IMR-90 (cell line): Measurements from ENCODE around the gene PFKP. TPM values are rescaled to one million over a fixed set of nuclear protein-coding genes. Genes with fewer than 3 reads are reported as not detected.

Source experiments
- ATAC-seq: fragments of 200-7000 bp; cut with Tn5 transposase; 2 replicates; pipeline ENCODE4 v1.9.1; 2020; ENCODE audit warnings: low read depth, mild to moderate bottlenecking, moderate library complexity
- BruUV-seq: library from RNA; stranded (reverse); fragments of 400-500 nt; replicated peaks from 2 replicates; lab custom pipeline; 2021; lab: Mats Ljungman, UMichigan
- CTCF ChIA-PET: fragments of 300-600 bp; formaldehyde crosslinking; extraction: SDS; loops from one replicate; lab custom pipeline; 2021; ENCODE audit warnings: antibody characterized with exemption; lab: Yijun Ruan, JAX
- POLR2A ChIA-PET: fragments of 300-600 bp; sonication (Branson Sonifier 250); formaldehyde crosslinking; loops from one replicate; lab custom pipeline; 2022; ENCODE audit warnings: antibody characterized with exemption; ENCODE audit not compliant: unreplicated experiment; lab: Charles Lee
- DNase-seq: peaks from one replicate; pipeline ENCODE4 v3.0.0; 2013
- H2AFZ ChIP-seq: replicated peaks from 2 replicates; pipeline ENCODE3; 2013; ENCODE audit warnings: low read length, mild to moderate bottlenecking; ENCODE audit not compliant: poor library complexity
- H2AK5ac ChIP-seq: 2 replicates; pipeline ENCODE4 v1.6.1; 2013; ENCODE audit warnings: low read depth, low read length, inconsistent platforms
- H2AK9ac ChIP-seq: replicated peaks from 2 replicates; pipeline ENCODE3; 2013; ENCODE audit warnings: mild to moderate bottlenecking, low read depth, low read length, moderate library complexity; ENCODE audit not compliant: poor library complexity
- H2BK120ac ChIP-seq: 2 replicates; pipeline ENCODE4 v1.6.1; 2013; ENCODE audit warnings: low read depth, low read length, inconsistent platforms
- H2BK15ac ChIP-seq: 3 replicates; pipeline ENCODE4 v1.6.1; 2013; ENCODE audit warnings: low read depth, low read length, inconsistent platforms
- H2BK20ac ChIP-seq: 2 replicates; pipeline ENCODE4 v1.6.1; 2013; ENCODE audit warnings: low read depth, mild to moderate bottlenecking, inconsistent platforms, low read length, moderate library complexity
- H2BK5ac ChIP-seq: 2 replicates; pipeline ENCODE4 v1.6.1; 2013; ENCODE audit warnings: mild to moderate bottlenecking, low read depth, low read length, inconsistent platforms; ENCODE audit not compliant: poor library complexity, severe bottlenecking
- H3K14ac ChIP-seq: replicated peaks from 2 replicates; pipeline ENCODE4 v1.6.1; 2013; ENCODE audit warnings: low read depth, low read length, inconsistent platforms
- H3K18ac ChIP-seq: 2 replicates; pipeline ENCODE4 v1.6.1; 2013; ENCODE audit warnings: low read depth, low read length, control low read depth
- H3K23ac ChIP-seq: 2 replicates; pipeline ENCODE4 v1.6.1; 2013; ENCODE audit warnings: low read depth, low read length, inconsistent platforms
- H3K27ac ChIP-seq: 2 replicates; pipeline ENCODE4 v1.5.1; 2013; ENCODE audit warnings: mild to moderate bottlenecking, control low read depth, low read length; ENCODE audit not compliant: insufficient read depth
- H3K27me3 ChIP-seq: 2 replicates; pipeline ENCODE4 v1.6.1; 2013; ENCODE audit warnings: low read length; ENCODE audit not compliant: control insufficient read depth, insufficient read depth
- H3K36me3 ChIP-seq: 2 replicates; pipeline ENCODE4 v1.6.1; 2013; ENCODE audit warnings: low read length, mixed read lengths; ENCODE audit not compliant: control insufficient read depth, insufficient read depth
- H3K4ac ChIP-seq: 2 replicates; pipeline ENCODE4 v1.6.1; 2013; ENCODE audit warnings: low read depth, low read length, inconsistent platforms
- H3K4me1 ChIP-seq: 2 replicates; pipeline ENCODE4 v1.6.1; 2013; ENCODE audit warnings: low read length, mixed read lengths; ENCODE audit not compliant: control insufficient read depth, insufficient read depth
- H3K4me2 ChIP-seq: 2 replicates; pipeline ENCODE4 v1.6.1; 2013; ENCODE audit warnings: low read depth, mild to moderate bottlenecking, control low read depth, low read length, moderate library complexity
- H3K4me3 ChIP-seq: 2 replicates; pipeline ENCODE4 v1.5.1; 2013; ENCODE audit warnings: low read depth, mild to moderate bottlenecking, control low read depth, low read length, moderate library complexity; ENCODE audit not compliant: insufficient read depth
- H3K56ac ChIP-seq: 2 replicates; pipeline ENCODE4 v1.6.1; 2013; ENCODE audit warnings: low read length, inconsistent platforms; ENCODE audit not compliant: insufficient read depth; ENCODE audit errors: extremely low read depth
- H3K79me1 ChIP-seq, 2 experiments: 2 replicates each; pipeline ENCODE4 v1.6.1; 2013; ENCODE audit warnings: low read length in 2 of 2, inconsistent platforms in 1 of 2, low read depth in 1 of 2
- H3K9ac ChIP-seq: 2 replicates; pipeline ENCODE4 v1.6.1; 2013; ENCODE audit warnings: low read depth, low read length, control low read depth
- H3K9me1 ChIP-seq: 2 replicates; pipeline ENCODE4 v1.6.1; 2013; ENCODE audit warnings: low read length, inconsistent platforms; ENCODE audit not compliant: insufficient read depth
- H3K9me3 ChIP-seq: 2 replicates; pipeline ENCODE4 v1.6.1; 2013; ENCODE audit warnings: low read length; ENCODE audit not compliant: control insufficient read depth, insufficient read depth
- H4K20me1 ChIP-seq: 2 replicates; pipeline ENCODE4 v1.6.1; 2013; ENCODE audit warnings: low read length, inconsistent platforms; ENCODE audit not compliant: insufficient read depth
- H4K5ac ChIP-seq: 2 replicates; pipeline ENCODE4 v1.6.1; 2013; ENCODE audit warnings: mild to moderate bottlenecking, low read depth, low read length, control low read depth
- H4K8ac ChIP-seq, 2 experiments: 2 replicates each; pipeline ENCODE4 v1.6.1; 2013; ENCODE audit warnings: low read depth in 2 of 2, low read length in 2 of 2, control low read depth in 1 of 2, inconsistent platforms in 1 of 2
- H4K91ac ChIP-seq: 2 replicates; pipeline ENCODE4 v1.6.1; 2013; ENCODE audit warnings: low read depth, low read length, inconsistent platforms; ENCODE audit not compliant: insufficient read depth
- BHLHE40 ChIP-seq: fragments of 150-350 bp; IDR thresholded peaks from 2 replicates; pipeline ENCODE4 v1.6.1; 2016; ENCODE audit warnings: mild to moderate bottlenecking, low read depth, low read length
- CHD1 ChIP-seq: IDR thresholded peaks from 2 replicates; pipeline ENCODE4 v1.6.1; 2012; ENCODE audit warnings: low read depth, low read length, improper control_type of control experiment
- FOS ChIP-seq: fragments of 150-350 bp; IDR thresholded peaks from 2 replicates; pipeline ENCODE4 v1.6.1; 2016; ENCODE audit warnings: low read depth, low read length
- MAFK ChIP-seq: IDR thresholded peaks from 2 replicates; pipeline ENCODE4 v1.6.1; 2012; ENCODE audit warnings: low read depth, low read length, improper control_type of control experiment
- MAZ ChIP-seq: IDR thresholded peaks from 2 replicates; pipeline ENCODE4 v1.6.1; 2012; ENCODE audit warnings: low read depth, mild to moderate bottlenecking, low read length, improper control_type of control experiment, moderate library complexity, borderline replicate concordance
- MXI1 ChIP-seq: IDR thresholded peaks from 2 replicates; pipeline ENCODE4 v1.6.1; 2012; ENCODE audit warnings: low read depth, mild to moderate bottlenecking, low read length, moderate library complexity, borderline replicate concordance
- NFE2L2 ChIP-seq: fragments of 150-350 bp; IDR thresholded peaks from 2 replicates; pipeline ENCODE4 v1.6.1; 2016; ENCODE audit warnings: low read depth, mild to moderate bottlenecking, low read length
- POLR2A ChIP-seq: IDR thresholded peaks from 2 replicates; pipeline ENCODE4 v1.6.1; 2012; ENCODE audit warnings: mild to moderate bottlenecking, low read depth, low read length
- RCOR1 ChIP-seq: IDR thresholded peaks from 2 replicates; pipeline ENCODE4 v1.6.1; 2012; ENCODE audit warnings: mild to moderate bottlenecking, low read length, improper control_type of control experiment; ENCODE audit not compliant: insufficient replicate concordance
- RFX5 ChIP-seq: IDR thresholded peaks from 2 replicates; pipeline ENCODE4 v1.8.0; 2012; ENCODE audit warnings: low read depth, mild to moderate bottlenecking, low read length, moderate library complexity
- WGBS, 2 experiments: methylation state at CpG; one replicate each; pipeline versions ENCODE4 v1.1.5 to v1.1.7; 2013; ENCODE audit warnings: missing lambda C conversion rate in 2 of 2; ENCODE audit not compliant: insufficient read length in 1 of 2; ENCODE audit errors: extremely low coverage in 2 of 2; 5-methylcytosine and 5-hydroxymethylcytosine counted together
- dilution Hi-C: fragments of 300-500 bp; cut with HindIII; formaldehyde crosslinking; loops from one replicate; pipeline ENCODE4 v1.14.3; 2018; ENCODE audit warnings: low sequenced_read_pairs; ENCODE audit not compliant: unreplicated experiment
- in situ Hi-C: fragments of 300-500 bp; cut with MboI; formaldehyde crosslinking; loops from 3 replicates; pipeline ENCODE4 v1.14.3; 2019; ENCODE audit warnings: low sequenced_read_pairs, inconsistent platforms, mixed read lengths
- intact Hi-C: fragments of 100-400 bp; cut with micrococcal nuclease; formaldehyde crosslinking; loops from 2 replicates; pipeline ENCODE4 v1.10.0; 2022
- polyA plus RNA-seq, 3 experiments: library from polyadenylated mRNA; depleted of rRNA; stranded (reverse); fragments of >200 nt; gene quantifications; 2 replicates each; pipeline ENCODE4 v1.2.3, GENCODE V29; 2012; ENCODE audit warnings: low replicate concordance in 1 of 3
- total RNA-seq: library from RNA; depleted of rRNA; stranded (reverse); fragments of >200 nt; gene quantifications from 2 replicates; pipeline ENCODE4 v1.2.3, GENCODE V29; 2012
- TF ChIP-seq, protein P1 (sequence below): conservative IDR thresholded peaks from 2 replicates; pipeline ENCODE4 v1.5.1; 2012; ENCODE audit warnings: mild to moderate bottlenecking, low read depth, low read length, improper control_type of control experiment
- TF ChIP-seq, protein P2 (sequence below): fragments of 150-350 bp; IDR thresholded peaks from 2 replicates; pipeline ENCODE4 v1.6.1; 2016; ENCODE audit warnings: low read depth, mild to moderate bottlenecking, low read length, moderate library complexity, borderline replicate concordance
- TF ChIP-seq, protein P3 (sequence below): fragments of 150-350 bp; IDR thresholded peaks from 2 replicates; pipeline ENCODE4 v1.6.1; 2017; ENCODE audit warnings: mild to moderate bottlenecking, antibody characterized with exemption, low read length, low read depth

Gene PFKP
- total and polyA plus RNA-seq, 2 of the 4 experiments (the other 2 are of a cell fraction): 223 to 294 TPM

DNA sequence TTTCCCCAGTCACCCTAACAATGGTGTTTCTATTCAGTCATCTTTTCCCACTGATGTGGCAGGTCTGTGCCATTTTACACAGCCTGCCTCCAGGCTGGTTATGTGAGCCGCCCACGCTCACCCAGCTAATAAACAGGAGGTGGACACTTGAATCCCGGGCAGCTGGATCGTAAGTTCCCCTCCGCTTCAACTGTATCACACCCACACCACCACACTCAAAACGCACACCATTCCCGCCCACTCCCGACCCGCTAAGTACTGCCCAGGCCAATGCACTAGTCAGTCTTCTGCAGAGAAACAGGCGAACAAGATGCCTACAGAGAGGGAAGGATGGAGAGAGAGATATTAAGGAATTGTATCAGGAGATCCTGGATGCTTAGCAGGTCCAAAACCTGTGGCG, 38.9 kb upstream of the PFKP start:
- H3K9me3 ChIP-seq: 0 out of 2 replicates have a peak, but pooled peaks cover 3% of the 10 kb centered on the region
- no TSS peak for BruUV-seq
- no peak overlapping the region for H3K56ac ChIP-seq
- in situ Hi-C loops (no loop called here), dilution Hi-C loops (loop anchor here (25.0 kb wide), 1 partner anchor 91 kb away; no protein-coding TSS in a partner anchor), intact Hi-C loops (no loop called here)
- no peak overlapping the region for H3K23ac ChIP-seq
- no peaks in the 10 kb centered on the region for H4K20me1 ChIP-seq
- peak overlapping the region; percentile 30; the same call in 1 of the 2 replicates for H3K4ac ChIP-seq
- DNase-seq: no peak
- ChIA-PET CTCF (no interaction called here), POLR2A (no interaction called here)
- no peak overlapping the region for H4K8ac ChIP-seq
- peak overlapping the region; percentile 62; the same call in 1 of the 2 replicates for H2BK20ac ChIP-seq
- no peaks in the 10 kb centered on the region; the same call in none of the 2 replicates for H3K4me1 ChIP-seq
- no peak overlapping the region for H3K4me3 ChIP-seq
- TF ChIP-seq, protein P1, sequence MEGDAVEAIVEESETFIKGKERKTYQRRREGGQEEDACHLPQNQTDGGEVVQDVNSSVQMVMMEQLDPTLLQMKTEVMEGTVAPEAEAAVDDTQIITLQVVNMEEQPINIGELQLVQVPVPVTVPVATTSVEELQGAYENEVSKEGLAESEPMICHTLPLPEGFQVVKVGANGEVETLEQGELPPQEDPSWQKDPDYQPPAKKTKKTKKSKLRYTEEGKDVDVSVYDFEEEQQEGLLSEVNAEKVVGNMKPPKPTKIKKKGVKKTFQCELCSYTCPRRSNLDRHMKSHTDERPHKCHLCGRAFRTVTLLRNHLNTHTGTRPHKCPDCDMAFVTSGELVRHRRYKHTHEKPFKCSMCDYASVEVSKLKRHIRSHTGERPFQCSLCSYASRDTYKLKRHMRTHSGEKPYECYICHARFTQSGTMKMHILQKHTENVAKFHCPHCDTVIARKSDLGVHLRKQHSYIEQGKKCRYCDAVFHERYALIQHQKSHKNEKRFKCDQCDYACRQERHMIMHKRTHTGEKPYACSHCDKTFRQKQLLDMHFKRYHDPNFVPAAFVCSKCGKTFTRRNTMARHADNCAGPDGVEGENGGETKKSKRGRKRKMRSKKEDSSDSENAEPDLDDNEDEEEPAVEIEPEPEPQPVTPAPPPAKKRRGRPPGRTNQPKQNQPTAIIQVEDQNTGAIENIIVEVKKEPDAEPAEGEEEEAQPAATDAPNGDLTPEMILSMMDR: no peak
- TF ChIP-seq, protein P2, sequence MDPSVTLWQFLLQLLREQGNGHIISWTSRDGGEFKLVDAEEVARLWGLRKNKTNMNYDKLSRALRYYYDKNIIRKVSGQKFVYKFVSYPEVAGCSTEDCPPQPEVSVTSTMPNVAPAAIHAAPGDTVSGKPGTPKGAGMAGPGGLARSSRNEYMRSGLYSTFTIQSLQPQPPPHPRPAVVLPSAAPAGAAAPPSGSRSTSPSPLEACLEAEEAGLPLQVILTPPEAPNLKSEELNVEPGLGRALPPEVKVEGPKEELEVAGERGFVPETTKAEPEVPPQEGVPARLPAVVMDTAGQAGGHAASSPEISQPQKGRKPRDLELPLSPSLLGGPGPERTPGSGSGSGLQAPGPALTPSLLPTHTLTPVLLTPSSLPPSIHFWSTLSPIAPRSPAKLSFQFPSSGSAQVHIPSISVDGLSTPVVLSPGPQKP: no peak
- TF ChIP-seq CHD1 (no peak), MAFK (no peak), RFX5 (no peak), BHLHE40 (no peak), MXI1 (no peak), MAZ (no peak), POLR2A (no peak), FOS (no peak), RCOR1 (no peak), NFE2L2 (no peak)
- TF ChIP-seq, protein P3, sequence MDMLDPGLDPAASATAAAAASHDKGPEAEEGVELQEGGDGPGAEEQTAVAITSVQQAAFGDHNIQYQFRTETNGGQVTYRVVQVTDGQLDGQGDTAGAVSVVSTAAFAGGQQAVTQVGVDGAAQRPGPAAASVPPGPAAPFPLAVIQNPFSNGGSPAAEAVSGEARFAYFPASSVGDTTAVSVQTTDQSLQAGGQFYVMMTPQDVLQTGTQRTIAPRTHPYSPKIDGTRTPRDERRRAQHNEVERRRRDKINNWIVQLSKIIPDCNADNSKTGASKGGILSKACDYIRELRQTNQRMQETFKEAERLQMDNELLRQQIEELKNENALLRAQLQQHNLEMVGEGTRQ: no peak
- peak overlapping the region; percentile 33; the same call in 1 of the 2 replicates for H4K91ac ChIP-seq
- peaks cover 2% of the 10 kb centered on the region; the same call in 1 of the 2 replicates for H3K27me3 ChIP-seq
- no peak overlapping the region for H2AFZ ChIP-seq
- ATAC-seq: no peak
- H3K14ac ChIP-seq: no peak overlapping the region
- H3K4me2 ChIP-seq: no peak overlapping the region
- 0 out of 2 replicates have a peak overlapping the region, but pooled peaks have one; percentile 14 for H2AK5ac ChIP-seq
- H2BK5ac ChIP-seq: no peak overlapping the region
- H3K79me1 ChIP-seq: no peaks in the 10 kb centered on the region
- WGBS, 2 experiments: 100% methylated on average over 2 of the region's 11 CpGs; no CpG with 5 or more reads in 1 of the 2 experiments
- no peak overlapping the region for H3K27ac ChIP-seq
- no peak overlapping the region for H2AK9ac ChIP-seq
- H3K9ac ChIP-seq: no peak overlapping the region
- no peaks in the 10 kb centered on the region; the same call in 1 of the 2 replicates for H3K9me1 ChIP-seq
- no peak overlapping the region for H2BK15ac ChIP-seq
- H3K36me3 ChIP-seq: no peaks in the 10 kb centered on the region
- H3K18ac ChIP-seq: no peak overlapping the region
- no peak overlapping the region for H4K5ac ChIP-seq
- H2BK120ac ChIP-seq: peak overlapping the region; percentile 21; the same call in 1 of the 2 replicates
